Activated gamma-delta T cell treated with Interleukin-2 at 50 U/mL for 16 hours (primary cell): ENCODE data around the gene OTOP2.

ENCODE experiments used
- DNase-seq: peaks from one replicate; pipeline ENCODE4 v3.0.0-alpha.2; 2020

Gene OTOP2

GRCh38 chr17:74924250-74924948 lies at the start of gene OTOP2:
OTOP2 (plus strand) TSS chr17:74924273; CDS start chr17:74924633, 360 bp downstream.
- DNase-seq, result no peak

- DNase-seq, result no peak
Measured at GRCh38 chr17:74874615-74875037, 49.4 kb upstream of the OTOP2 start.

GRCh38 chr17:74875155-74875976 lies 48.7 kb upstream of the OTOP2 start:
- no peak for DNase-seq

- DNase-seq, result no peak
Measured at GRCh38 chr17:74875977-74876593, 48.0 kb upstream of the OTOP2 start.

GRCh38 chr17:74877592-74878548 lies 46.2 kb upstream of the OTOP2 start:
- DNase-seq, result no peak

- DNase-seq, result no peak
Measured at GRCh38 chr17:74878658-74879057, 45.4 kb upstream of the OTOP2 start.

- no peak for DNase-seq
Measured at GRCh38 chr17:74879308-74879707, 44.8 kb upstream of the OTOP2 start.

GRCh38 chr17:74881073-74881472 lies 43.0 kb upstream of the OTOP2 start:
- no peak for DNase-seq

GRCh38 chr17:74882517-74883240 lies 41.4 kb upstream of the OTOP2 start:
- no peak for DNase-seq

- no peak for DNase-seq
Measured at GRCh38 chr17:74883241-74883745, 40.8 kb upstream of the OTOP2 start.

GRCh38 chr17:74888469-74888868 lies 35.6 kb upstream of the OTOP2 start:
- no peak for DNase-seq

GRCh38 chr17:74890554-74890953 lies 33.5 kb upstream of the OTOP2 start:
- DNase-seq, result no peak

- DNase-seq, result no peak
Measured at GRCh38 chr17:74892013-74892841, 31.8 kb upstream of the OTOP2 start.

- no peak for DNase-seq
Measured at GRCh38 chr17:74892974-74893911, 30.8 kb upstream of the OTOP2 start, which contains the start of gene FADS6. FADS6 (minus strand) TSS chr17:74893633; CDS start chr17:74893595, 38 bp downstream.

GRCh38 chr17:74893936-74894671 lies 30.0 kb upstream of the OTOP2 start:
- DNase-seq, result no peak

- no peak for DNase-seq
Measured at GRCh38 chr17:74898376-74898946, 25.6 kb upstream of the OTOP2 start.

- no peak for DNase-seq
Measured at GRCh38 chr17:74900208-74900607, 23.9 kb upstream of the OTOP2 start.
